ENCODE results near the gene NPC1. TPM values are rescaled to one million over a fixed set of nuclear protein-coding genes. Genes with fewer than 3 reads are reported as not detected.
A peak's percentile ranks its signal among the peaks of the same experiment; 100 is the strongest.

NPC1 gene
- total RNA-seq, 1 experiment from 2014 or later, result 29.5 TPM

DNA sequence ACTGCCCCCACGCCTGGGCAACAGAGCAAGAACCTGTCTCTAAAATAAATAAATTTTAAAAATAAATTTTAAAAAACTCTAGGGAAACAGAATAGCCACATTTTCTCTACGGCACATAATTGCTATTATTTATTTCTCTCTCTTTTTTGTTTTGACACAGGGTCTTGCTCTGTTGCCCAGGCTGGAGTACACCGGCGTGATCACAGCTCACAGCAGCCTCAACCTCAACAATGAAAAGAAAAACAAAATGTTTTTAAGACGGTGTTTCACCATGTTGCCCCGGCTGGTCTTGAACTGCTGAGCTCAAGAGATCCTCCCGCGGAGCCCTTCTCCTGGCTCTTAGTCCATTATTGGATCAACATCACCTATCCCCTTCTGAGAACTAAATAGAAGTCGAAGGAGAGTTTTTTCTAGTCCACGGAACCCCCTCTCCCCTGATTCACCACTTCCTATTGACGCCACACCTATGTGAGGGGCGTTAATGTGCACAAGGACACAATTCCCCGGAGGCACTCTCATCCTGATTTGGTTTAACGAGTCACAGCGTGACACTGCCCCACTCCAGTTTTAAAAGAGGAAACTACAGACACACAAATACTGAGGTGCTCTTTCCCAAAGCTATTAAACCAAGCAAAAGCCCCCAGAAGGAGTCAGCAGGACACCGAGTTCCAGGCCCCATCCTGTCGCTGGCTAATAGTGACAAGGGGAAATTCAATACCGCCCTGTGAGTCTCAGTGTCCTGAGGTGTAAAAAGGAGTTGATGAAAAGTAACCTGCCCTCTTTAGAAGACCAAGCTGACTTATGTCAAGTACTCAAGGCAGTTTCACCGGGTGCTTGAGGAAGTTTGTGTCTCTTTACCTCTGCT is 1.1 kb downstream of the NPC1 start:
- DNase-seq, result no peak
- H3K27ac Mint-ChIP-seq (ENCODE audit: unreplicated experiment), result peak overlapping the region; percentile 88
- Histone ChIP-seq H3K9me3 (no peaks in the 10 kb centered on the region), H3K4me3 (ENCODE audit: low read depth, low read length) (peak overlapping the region; percentile 80), H3K36me3 (ENCODE audit: control insufficient read depth, insufficient read depth, low read length) (no peaks in the 10 kb centered on the region), H3K4me1 (no peaks in the 10 kb centered on the region), H3K27me3 (replicated peaks; ENCODE audit: control insufficient read depth, insufficient read depth, low read length) (no peaks in the 10 kb centered on the region)
- no peaks in the 10 kb centered on the region for H3K9me3 Mint-ChIP-seq (ENCODE audit: unreplicated experiment)
- H3K36me3 Mint-ChIP-seq (ENCODE audit: insufficient read depth, unreplicated experiment), result peaks cover 6% of the 10 kb centered on the region
- CTCF ChIA-PET, result interaction anchor here (1.0 kb wide), 1 partner anchor 69 kb away, joined by 3 read pairs; no protein-coding TSS in a partner anchor
- intact Hi-C loops (cut with micrococcal nuclease; ENCODE audit: unreplicated experiment), result no loop called here
- TF ChIP-seq, protein P1, sequence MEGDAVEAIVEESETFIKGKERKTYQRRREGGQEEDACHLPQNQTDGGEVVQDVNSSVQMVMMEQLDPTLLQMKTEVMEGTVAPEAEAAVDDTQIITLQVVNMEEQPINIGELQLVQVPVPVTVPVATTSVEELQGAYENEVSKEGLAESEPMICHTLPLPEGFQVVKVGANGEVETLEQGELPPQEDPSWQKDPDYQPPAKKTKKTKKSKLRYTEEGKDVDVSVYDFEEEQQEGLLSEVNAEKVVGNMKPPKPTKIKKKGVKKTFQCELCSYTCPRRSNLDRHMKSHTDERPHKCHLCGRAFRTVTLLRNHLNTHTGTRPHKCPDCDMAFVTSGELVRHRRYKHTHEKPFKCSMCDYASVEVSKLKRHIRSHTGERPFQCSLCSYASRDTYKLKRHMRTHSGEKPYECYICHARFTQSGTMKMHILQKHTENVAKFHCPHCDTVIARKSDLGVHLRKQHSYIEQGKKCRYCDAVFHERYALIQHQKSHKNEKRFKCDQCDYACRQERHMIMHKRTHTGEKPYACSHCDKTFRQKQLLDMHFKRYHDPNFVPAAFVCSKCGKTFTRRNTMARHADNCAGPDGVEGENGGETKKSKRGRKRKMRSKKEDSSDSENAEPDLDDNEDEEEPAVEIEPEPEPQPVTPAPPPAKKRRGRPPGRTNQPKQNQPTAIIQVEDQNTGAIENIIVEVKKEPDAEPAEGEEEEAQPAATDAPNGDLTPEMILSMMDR (IDR thresholded peaks at IDR 0.05; ENCODE audit: insufficient read depth in 1 of 2, low read depth in 1 of 2, low read length in 1 of 2, severe bottlenecking in 1 of 2, unreplicated experiment in 1 of 2), result no peak
- POLR2A ChIA-PET, result no interaction called here
- BruUV-seq (replicated peaks), result TSS peak; percentile 81
- no peaks in the 10 kb centered on the region for H3K27me3 Mint-ChIP-seq (ENCODE audit: insufficient read depth, unreplicated experiment)
- no peaks in the 10 kb centered on the region for H3K4me1 Mint-ChIP-seq (ENCODE audit: low read depth, unreplicated experiment)
- H3K4me3 Mint-ChIP-seq (ENCODE audit: unreplicated experiment), result peak overlapping the region; percentile 78

DNA sequence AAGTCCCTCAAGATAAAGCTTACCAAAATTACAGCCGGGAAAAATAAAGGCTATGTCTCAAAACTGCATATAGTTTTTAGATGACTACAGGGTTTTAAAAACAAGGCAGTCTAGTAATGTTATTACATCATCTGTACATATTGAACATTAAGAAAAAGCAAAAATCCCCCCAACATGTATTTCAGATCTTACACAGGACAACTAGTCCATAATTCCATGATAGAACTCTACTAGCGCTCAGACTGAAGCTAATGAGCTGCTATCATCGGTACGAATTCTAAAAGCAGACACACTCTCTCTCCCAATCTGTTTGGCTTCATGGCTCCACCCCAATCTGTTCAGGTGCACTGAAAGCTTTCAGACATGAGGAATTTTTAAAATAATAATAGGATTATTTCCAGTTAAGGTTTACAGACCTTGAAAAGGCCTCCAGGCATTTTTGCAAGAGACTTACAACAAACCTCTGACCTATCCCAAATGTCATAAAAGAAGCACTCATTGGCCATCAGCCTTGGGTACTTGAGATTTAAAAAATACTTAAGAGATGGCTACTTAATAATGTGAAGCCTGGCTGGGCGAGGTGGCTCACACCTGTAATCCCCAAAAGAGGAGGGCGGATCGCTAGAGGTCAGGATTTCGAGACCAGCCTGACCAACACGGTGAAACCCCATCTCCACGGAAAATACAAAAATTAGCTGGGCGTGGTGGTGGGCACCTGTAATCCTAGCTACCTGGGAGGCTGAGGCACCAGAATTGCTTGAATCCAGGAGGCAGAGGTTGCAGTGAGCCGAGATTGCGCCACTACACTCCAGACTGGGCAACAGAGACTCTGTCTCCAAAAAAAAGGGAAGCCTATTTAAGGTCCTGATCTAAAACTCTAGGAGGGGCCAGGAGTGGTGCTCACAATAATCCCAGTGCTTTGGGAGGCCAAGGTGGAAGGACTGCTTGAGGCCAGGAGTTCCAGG is 2.0 kb downstream of the NPC1 start:
- no TSS peak for BruUV-seq (replicated peaks)
- DNase-seq, result no peak
- ChIA-PET CTCF (no interaction called here), POLR2A (no interaction called here)
- Histone ChIP-seq H3K9me3 (no peaks in the 10 kb centered on the region), H3K4me3 (ENCODE audit: low read depth, low read length) (no peak overlapping the region), H3K4me1 (no peaks in the 10 kb centered on the region), H3K27me3 (replicated peaks; ENCODE audit: control insufficient read depth, insufficient read depth, low read length) (no peaks in the 10 kb centered on the region), H3K36me3 (ENCODE audit: control insufficient read depth, insufficient read depth, low read length) (no peaks in the 10 kb centered on the region)
- no peaks in the 10 kb centered on the region for H3K4me1 Mint-ChIP-seq (ENCODE audit: low read depth, unreplicated experiment)
- intact Hi-C loops (cut with micrococcal nuclease; ENCODE audit: unreplicated experiment), result no loop called here
- no peaks in the 10 kb centered on the region for H3K27me3 Mint-ChIP-seq (ENCODE audit: insufficient read depth, unreplicated experiment)
- H3K9me3 Mint-ChIP-seq (ENCODE audit: unreplicated experiment), result no peaks in the 10 kb centered on the region
- peak overlapping the region; percentile 78 for H3K4me3 Mint-ChIP-seq (ENCODE audit: unreplicated experiment)
- peaks cover 7% of the 10 kb centered on the region for H3K36me3 Mint-ChIP-seq (ENCODE audit: insufficient read depth, unreplicated experiment)
- TF ChIP-seq, protein P1 (IDR thresholded peaks at IDR 0.05; ENCODE audit: insufficient read depth in 1 of 2, low read depth in 1 of 2, low read length in 1 of 2, severe bottlenecking in 1 of 2, unreplicated experiment in 1 of 2), result no peak
- H3K27ac Mint-ChIP-seq (ENCODE audit: unreplicated experiment), result no peak overlapping the region

DNA sequence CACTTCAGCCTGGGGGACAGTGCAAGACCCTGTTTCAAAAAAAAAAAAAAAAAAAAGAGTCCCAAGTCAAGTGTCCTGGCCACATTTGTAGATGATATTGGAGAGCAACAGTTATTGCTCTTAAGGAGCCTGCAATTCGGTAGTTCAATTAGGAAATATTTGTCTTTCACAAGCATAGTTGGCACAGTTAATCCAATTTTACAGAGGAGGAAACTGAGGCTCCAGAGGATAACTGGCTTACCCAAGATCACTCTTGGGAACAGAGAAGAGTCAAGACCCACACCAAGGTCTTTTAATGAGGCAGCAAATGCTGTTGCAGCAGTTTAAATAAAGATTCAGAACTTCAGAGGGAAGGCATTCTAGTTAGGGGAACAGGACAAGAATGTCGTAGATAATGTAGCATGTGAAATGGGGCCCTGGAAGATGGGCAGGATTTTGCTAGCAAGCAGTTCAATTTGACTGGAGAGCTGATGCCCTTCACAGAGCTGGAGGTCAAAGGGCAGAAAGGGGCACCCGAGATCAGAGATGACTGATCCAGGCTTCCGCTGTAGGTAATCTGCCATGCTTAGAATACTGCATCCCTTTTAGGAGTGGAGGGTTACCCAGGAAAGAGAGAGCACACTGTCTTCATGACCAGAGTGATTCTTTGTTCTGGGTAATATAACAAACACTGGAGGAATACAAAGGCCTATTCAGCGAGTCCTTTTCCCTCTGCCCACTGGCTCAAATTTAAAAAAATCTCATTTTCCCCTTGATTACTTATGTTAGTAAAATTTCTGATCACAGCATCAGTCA is 3.0 kb downstream of the NPC1 start:
- Histone ChIP-seq H3K27me3 (replicated peaks; ENCODE audit: control insufficient read depth, insufficient read depth, low read length) (no peaks in the 10 kb centered on the region), H3K4me3 (ENCODE audit: low read depth, low read length) (no peak overlapping the region), H3K4me1 (no peaks in the 10 kb centered on the region), H3K9me3 (no peaks in the 10 kb centered on the region), H3K36me3 (ENCODE audit: control insufficient read depth, insufficient read depth, low read length) (no peaks in the 10 kb centered on the region)
- no peaks in the 10 kb centered on the region for H3K9me3 Mint-ChIP-seq (ENCODE audit: unreplicated experiment)
- ChIA-PET POLR2A (no interaction called here), CTCF (no interaction called here)
- no peaks in the 10 kb centered on the region for H3K4me1 Mint-ChIP-seq (ENCODE audit: low read depth, unreplicated experiment)
- intact Hi-C loops (cut with micrococcal nuclease; ENCODE audit: unreplicated experiment), result no loop called here
- no TSS peak for BruUV-seq (replicated peaks)
- no peak overlapping the region for H3K4me3 Mint-ChIP-seq (ENCODE audit: unreplicated experiment)
- DNase-seq, result no peak
- H3K27ac Mint-ChIP-seq (ENCODE audit: unreplicated experiment), result no peak overlapping the region
- H3K27me3 Mint-ChIP-seq (ENCODE audit: insufficient read depth, unreplicated experiment), result no peaks in the 10 kb centered on the region
- TF ChIP-seq, protein P1 (IDR thresholded peaks at IDR 0.05; ENCODE audit: insufficient read depth in 1 of 2, low read depth in 1 of 2, low read length in 1 of 2, severe bottlenecking in 1 of 2, unreplicated experiment in 1 of 2), result no peak
- peaks cover 15% of the 10 kb centered on the region for H3K36me3 Mint-ChIP-seq (ENCODE audit: insufficient read depth, unreplicated experiment)
